B cell (primary cell): ENCODE measurements around the gene ACRV1.

Source experiments
- EZH2 ChIP-seq: IDR thresholded peaks from 2 replicates; pipeline ENCODE4 v1.6.1; 2012; ENCODE audit warnings: borderline replicate concordance, low read depth, mild to moderate bottlenecking, moderate library complexity, low read length; ENCODE audit not compliant: insufficient read depth, poor library complexity, severe bottlenecking
- TF ChIP-seq, protein P1 (sequence below): fragments of 200-600 bp; IDR thresholded peaks from one replicate; pipeline ENCODE4 v1.8.0; 2022; ENCODE audit warnings: antibody characterized with exemption, mild to moderate bottlenecking

GRCh38 chr11:125679837-125680236 lies 810 bp downstream of the ACRV1 start:
- TF ChIP-seq, protein P1, sequence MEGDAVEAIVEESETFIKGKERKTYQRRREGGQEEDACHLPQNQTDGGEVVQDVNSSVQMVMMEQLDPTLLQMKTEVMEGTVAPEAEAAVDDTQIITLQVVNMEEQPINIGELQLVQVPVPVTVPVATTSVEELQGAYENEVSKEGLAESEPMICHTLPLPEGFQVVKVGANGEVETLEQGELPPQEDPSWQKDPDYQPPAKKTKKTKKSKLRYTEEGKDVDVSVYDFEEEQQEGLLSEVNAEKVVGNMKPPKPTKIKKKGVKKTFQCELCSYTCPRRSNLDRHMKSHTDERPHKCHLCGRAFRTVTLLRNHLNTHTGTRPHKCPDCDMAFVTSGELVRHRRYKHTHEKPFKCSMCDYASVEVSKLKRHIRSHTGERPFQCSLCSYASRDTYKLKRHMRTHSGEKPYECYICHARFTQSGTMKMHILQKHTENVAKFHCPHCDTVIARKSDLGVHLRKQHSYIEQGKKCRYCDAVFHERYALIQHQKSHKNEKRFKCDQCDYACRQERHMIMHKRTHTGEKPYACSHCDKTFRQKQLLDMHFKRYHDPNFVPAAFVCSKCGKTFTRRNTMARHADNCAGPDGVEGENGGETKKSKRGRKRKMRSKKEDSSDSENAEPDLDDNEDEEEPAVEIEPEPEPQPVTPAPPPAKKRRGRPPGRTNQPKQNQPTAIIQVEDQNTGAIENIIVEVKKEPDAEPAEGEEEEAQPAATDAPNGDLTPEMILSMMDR = no peak
- TF ChIP-seq EZH2 = no peak
